SK-N-SH treated with all-trans-retinoic acid at 6 μM for 48 hours (cell line): ENCODE data around the gene SPATA3.

Experiments
- ATAC-seq: fragments of 200-7000 bp; cut with Tn5 transposase; 3 replicates; pipeline ENCODE4 v1.9.1; 2020; ENCODE audit warnings: mild to moderate bottlenecking, moderate library complexity
- ARNTL ChIP-seq: fragments of 450-650 bp; formaldehyde crosslinking; IDR thresholded peaks from 2 replicates; pipeline ENCODE4 v1.5.0; 2020; ENCODE audit warnings: low read depth, mild to moderate bottlenecking, moderate library complexity, borderline replicate concordance
- BACH2 ChIP-seq: fragments of 250-450 bp; sonication (Bioruptor Pico); IDR thresholded peaks from 2 replicates; pipeline ENCODE4 v1.9.0; 2021; ENCODE audit warnings: mild to moderate bottlenecking, borderline replicate concordance
- CSDC2 ChIP-seq: fragments of 250-450 bp; sonication (Bioruptor Pico); IDR thresholded peaks from 2 replicates; pipeline ENCODE4 v1.5.0; 2020; ENCODE audit warnings: mild to moderate bottlenecking, moderate library complexity
- ESRRG ChIP-seq: fragments of 250-450 bp; sonication (Bioruptor Pico); IDR thresholded peaks from 2 replicates; pipeline ENCODE4 v1.6.1; 2021; ENCODE audit warnings: mild to moderate bottlenecking
- GLIS3 ChIP-seq: fragments of 250-450 bp; sonication (Bioruptor Pico); IDR thresholded peaks from 2 replicates; pipeline ENCODE4 v1.5.0; 2020; ENCODE audit warnings: mild to moderate bottlenecking, moderate library complexity
- ISL1 ChIP-seq: fragments of 250-450 bp; sonication (Bioruptor Pico); IDR thresholded peaks from 2 replicates; pipeline ENCODE4 v2.1.2; 2022; ENCODE audit warnings: mild to moderate bottlenecking, moderate library complexity
- OSR1 ChIP-seq: fragments of 250-450 bp; sonication (Bioruptor Pico); IDR thresholded peaks from 2 replicates; pipeline ENCODE4 v1.8.0; 2022; ENCODE audit warnings: moderate library complexity, mild to moderate bottlenecking, inconsistent platforms
- PPARA ChIP-seq: fragments of 250-450 bp; sonication (Bioruptor Pico); IDR thresholded peaks from 2 replicates; pipeline ENCODE4 v1.5.0; 2020; ENCODE audit warnings: mild to moderate bottlenecking, borderline replicate concordance
- RARB ChIP-seq: fragments of 250-450 bp; sonication (Bioruptor Pico); IDR thresholded peaks from 2 replicates; pipeline ENCODE4 v1.8.0; 2021; ENCODE audit warnings: mild to moderate bottlenecking, moderate library complexity
- TCF4 ChIP-seq: fragments of 250-450 bp; sonication (Bioruptor Pico); IDR thresholded peaks from 2 replicates; pipeline ENCODE4 v1.8.0; 2021; ENCODE audit warnings: mild to moderate bottlenecking, moderate library complexity, borderline replicate concordance
- TOX ChIP-seq: fragments of 250-450 bp; sonication (Bioruptor Pico); IDR thresholded peaks from 2 replicates; pipeline ENCODE4 v1.8.0; 2021; ENCODE audit warnings: mild to moderate bottlenecking, moderate library complexity, borderline replicate concordance
- ZC3H10 ChIP-seq: fragments of 250-450 bp; sonication (Bioruptor Pico); IDR thresholded peaks from 2 replicates; pipeline ENCODE4 v1.5.1; 2021; ENCODE audit warnings: mild to moderate bottlenecking, moderate library complexity
- ZFP3 ChIP-seq: fragments of 250-450 bp; sonication (Bioruptor Pico); IDR thresholded peaks from 2 replicates; pipeline ENCODE4 v1.5.0; 2020; ENCODE audit warnings: mild to moderate bottlenecking, moderate library complexity
- ZFP30 ChIP-seq: fragments of 450-650 bp; formaldehyde crosslinking; IDR thresholded peaks from 2 replicates; pipeline ENCODE4 v1.5.0; 2022; ENCODE audit warnings: mild to moderate bottlenecking, moderate library complexity
- ZNF565 ChIP-seq: fragments of 450-650 bp; formaldehyde crosslinking; conservative IDR thresholded peaks from 2 replicates; pipeline ENCODE4 v1.5.0; 2020; ENCODE audit warnings: low read depth, mild to moderate bottlenecking, moderate library complexity
- ZNF8 ChIP-seq: fragments of 450-650 bp; formaldehyde crosslinking; IDR thresholded peaks from 2 replicates; pipeline ENCODE4 v1.5.0; 2020; ENCODE audit warnings: mild to moderate bottlenecking, moderate library complexity
- TF ChIP-seq, protein P1 (sequence below): fragments of 250-450 bp; sonication (Bioruptor Pico); IDR thresholded peaks from 2 replicates; pipeline ENCODE4 v1.5.1; 2021; ENCODE audit warnings: mild to moderate bottlenecking, moderate library complexity
- TF ChIP-seq, protein P2 (sequence below): fragments of 250-450 bp; sonication (Bioruptor Pico); IDR thresholded peaks from 2 replicates; pipeline ENCODE4 v1.8.0; 2020; ENCODE audit warnings: mild to moderate bottlenecking, moderate library complexity, borderline replicate concordance
- TF ChIP-seq, protein P3 (sequence below): fragments of 250-450 bp; sonication (Bioruptor Pico); IDR thresholded peaks from 2 replicates; pipeline ENCODE4 v1.5.1; 2020; ENCODE audit warnings: low read depth, mild to moderate bottlenecking, moderate library complexity
- TF ChIP-seq, protein P4 (sequence below): fragments of 250-450 bp; sonication (Bioruptor Pico); IDR thresholded peaks from 2 replicates; pipeline ENCODE4 v1.8.0; 2021; ENCODE audit warnings: low read depth, mild to moderate bottlenecking, moderate library complexity, borderline replicate concordance
- TF ChIP-seq, protein P5 (sequence below): fragments of 250-450 bp; sonication (Bioruptor Pico); IDR thresholded peaks from 2 replicates; pipeline ENCODE4 v1.5.0; 2020; ENCODE audit warnings: mild to moderate bottlenecking, moderate library complexity

The SPATA3 gene

DNA sequence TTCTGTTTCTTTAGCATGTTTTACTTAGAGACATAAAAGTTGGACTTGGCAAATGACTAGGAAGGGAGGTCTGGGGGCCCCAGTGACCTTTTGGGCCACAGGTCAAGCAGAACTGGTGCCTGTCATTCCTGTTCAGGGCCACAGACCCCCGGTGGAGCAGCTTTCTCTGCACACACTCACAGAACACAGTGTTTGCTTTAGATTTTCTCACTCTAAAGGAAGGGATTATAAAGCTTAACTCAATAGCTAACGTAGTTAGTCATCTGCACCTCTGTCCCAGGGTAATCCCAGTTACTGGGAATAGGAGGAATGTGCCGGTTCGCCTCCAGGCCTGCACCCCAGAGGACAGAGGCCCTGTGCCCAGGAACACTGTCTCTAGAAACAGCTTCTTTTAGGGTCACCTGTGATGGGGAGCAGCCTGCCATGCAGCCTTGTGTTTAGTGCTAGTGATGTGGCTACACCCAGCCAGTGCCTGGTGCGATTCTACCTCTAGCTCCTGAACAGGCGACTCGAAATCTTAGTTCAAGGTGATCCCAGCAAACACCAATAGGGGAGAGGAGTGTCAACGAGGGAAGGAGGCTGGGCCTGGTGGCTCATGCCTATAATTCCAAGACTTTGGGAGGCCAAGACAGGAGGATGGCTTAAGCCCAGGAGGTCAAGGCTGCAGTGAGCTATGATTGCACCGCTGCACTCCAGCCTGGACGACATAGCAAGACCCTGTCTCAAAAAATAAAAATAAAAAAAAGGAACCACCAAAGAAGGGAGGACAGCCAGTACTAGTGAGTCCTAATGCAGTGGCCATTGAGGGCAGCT is 11.6 kb downstream of the SPATA3 start:
- ATAC-seq: no peak
- TF ChIP-seq ZC3H10 (CRISPR knock-in tag) (no peak), BACH2 (CRISPR knock-in tag) (no peak), ZFP3 (CRISPR knock-in tag) (no peak), ZNF8 (CRISPR knock-in tag) (no peak), ZNF565 (CRISPR knock-in tag) (no peak), TCF4 (CRISPR knock-in tag) (no peak), ARNTL (no peak), ISL1 (CRISPR knock-in tag) (no peak), CSDC2 (CRISPR knock-in tag) (no peak), ESRRG (no peak), PPARA (no peak), ZFP30 (no peak), OSR1 (no peak)
- TF ChIP-seq, protein P1, sequence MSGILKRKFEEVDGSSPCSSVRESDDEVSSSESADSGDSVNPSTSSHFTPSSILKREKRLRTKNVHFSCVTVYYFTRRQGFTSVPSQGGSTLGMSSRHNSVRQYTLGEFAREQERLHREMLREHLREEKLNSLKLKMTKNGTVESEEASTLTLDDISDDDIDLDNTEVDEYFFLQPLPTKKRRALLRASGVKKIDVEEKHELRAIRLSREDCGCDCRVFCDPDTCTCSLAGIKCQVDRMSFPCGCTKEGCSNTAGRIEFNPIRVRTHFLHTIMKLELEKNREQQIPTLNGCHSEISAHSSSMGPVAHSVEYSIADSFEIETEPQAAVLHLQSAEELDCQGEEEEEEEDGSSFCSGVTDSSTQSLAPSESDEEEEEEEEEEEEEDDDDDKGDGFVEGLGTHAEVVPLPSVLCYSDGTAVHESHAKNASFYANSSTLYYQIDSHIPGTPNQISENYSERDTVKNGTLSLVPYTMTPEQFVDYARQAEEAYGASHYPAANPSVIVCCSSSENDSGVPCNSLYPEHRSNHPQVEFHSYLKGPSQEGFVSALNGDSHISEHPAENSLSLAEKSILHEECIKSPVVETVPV: no peak
- TF ChIP-seq, protein P2, sequence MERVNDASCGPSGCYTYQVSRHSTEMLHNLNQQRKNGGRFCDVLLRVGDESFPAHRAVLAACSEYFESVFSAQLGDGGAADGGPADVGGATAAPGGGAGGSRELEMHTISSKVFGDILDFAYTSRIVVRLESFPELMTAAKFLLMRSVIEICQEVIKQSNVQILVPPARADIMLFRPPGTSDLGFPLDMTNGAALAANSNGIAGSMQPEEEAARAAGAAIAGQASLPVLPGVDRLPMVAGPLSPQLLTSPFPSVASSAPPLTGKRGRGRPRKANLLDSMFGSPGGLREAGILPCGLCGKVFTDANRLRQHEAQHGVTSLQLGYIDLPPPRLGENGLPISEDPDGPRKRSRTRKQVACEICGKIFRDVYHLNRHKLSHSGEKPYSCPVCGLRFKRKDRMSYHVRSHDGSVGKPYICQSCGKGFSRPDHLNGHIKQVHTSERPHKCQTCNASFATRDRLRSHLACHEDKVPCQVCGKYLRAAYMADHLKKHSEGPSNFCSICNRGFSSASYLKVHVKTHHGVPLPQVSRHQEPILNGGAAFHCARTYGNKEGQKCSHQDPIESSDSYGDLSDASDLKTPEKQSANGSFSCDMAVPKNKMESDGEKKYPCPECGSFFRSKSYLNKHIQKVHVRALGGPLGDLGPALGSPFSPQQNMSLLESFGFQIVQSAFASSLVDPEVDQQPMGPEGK: no peak
- TF ChIP-seq, protein P3, sequence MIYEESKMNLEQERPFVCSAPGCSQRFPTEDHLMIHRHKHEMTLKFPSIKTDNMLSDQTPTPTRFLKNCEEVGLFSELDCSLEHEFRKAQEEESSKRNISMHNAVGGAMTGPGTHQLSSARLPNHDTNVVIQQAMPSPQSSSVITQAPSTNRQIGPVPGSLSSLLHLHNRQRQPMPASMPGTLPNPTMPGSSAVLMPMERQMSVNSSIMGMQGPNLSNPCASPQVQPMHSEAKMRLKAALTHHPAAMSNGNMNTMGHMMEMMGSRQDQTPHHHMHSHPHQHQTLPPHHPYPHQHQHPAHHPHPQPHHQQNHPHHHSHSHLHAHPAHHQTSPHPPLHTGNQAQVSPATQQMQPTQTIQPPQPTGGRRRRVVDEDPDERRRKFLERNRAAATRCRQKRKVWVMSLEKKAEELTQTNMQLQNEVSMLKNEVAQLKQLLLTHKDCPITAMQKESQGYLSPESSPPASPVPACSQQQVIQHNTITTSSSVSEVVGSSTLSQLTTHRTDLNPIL (CRISPR knock-in tag): no peak
- TF ChIP-seq, all 23 proteins: peak for 0

DNA sequence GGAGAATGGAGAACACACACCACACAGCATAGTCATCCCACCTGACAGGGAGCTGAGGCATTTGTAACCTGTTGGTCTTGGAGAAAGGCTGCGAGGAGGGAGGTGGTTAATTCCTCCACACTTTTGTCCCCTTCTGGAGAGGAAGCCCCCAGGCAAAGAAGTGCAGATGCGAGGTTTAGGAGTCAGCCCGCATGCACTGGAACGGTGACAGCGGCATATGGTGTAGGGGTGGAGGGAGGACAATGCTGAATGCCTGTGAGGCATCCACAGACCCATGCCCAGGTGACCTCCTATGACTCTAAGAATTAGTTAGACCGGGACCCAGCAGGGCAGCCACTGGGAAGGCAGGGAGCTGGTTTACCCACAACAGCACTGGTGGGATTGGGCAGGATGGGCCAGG is 12.2 kb downstream of the SPATA3 start:
- no peak for TF ChIP-seq ARNTL
- TF ChIP-seq, protein P2: no peak
- TF ChIP-seq TCF4 (CRISPR knock-in tag): no peak
- no peak for TF ChIP-seq ISL1 (CRISPR knock-in tag)
- TF ChIP-seq ZNF8 (CRISPR knock-in tag): no peak
- TF ChIP-seq RARB (CRISPR knock-in tag): no peak
- no peak for TF ChIP-seq PPARA
- TF ChIP-seq, protein P4, sequence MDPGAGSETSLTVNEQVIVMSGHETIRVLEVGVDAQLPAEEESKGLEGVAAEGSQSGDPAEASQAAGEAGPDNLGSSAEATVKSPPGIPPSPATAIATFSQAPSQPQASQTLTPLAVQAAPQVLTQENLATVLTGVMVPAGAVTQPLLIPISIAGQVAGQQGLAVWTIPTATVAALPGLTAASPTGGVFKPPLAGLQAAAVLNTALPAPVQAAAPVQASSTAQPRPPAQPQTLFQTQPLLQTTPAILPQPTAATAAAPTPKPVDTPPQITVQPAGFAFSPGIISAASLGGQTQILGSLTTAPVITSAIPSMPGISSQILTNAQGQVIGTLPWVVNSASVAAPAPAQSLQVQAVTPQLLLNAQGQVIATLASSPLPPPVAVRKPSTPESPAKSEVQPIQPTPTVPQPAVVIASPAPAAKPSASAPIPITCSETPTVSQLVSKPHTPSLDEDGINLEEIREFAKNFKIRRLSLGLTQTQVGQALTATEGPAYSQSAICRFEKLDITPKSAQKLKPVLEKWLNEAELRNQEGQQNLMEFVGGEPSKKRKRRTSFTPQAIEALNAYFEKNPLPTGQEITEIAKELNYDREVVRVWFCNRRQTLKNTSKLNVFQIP (CRISPR knock-in tag): no peak
- TF ChIP-seq GLIS3: no peak
- no peak for TF ChIP-seq TOX (CRISPR knock-in tag)
- no peak for TF ChIP-seq ZNF565 (CRISPR knock-in tag)
- TF ChIP-seq, protein P5, sequence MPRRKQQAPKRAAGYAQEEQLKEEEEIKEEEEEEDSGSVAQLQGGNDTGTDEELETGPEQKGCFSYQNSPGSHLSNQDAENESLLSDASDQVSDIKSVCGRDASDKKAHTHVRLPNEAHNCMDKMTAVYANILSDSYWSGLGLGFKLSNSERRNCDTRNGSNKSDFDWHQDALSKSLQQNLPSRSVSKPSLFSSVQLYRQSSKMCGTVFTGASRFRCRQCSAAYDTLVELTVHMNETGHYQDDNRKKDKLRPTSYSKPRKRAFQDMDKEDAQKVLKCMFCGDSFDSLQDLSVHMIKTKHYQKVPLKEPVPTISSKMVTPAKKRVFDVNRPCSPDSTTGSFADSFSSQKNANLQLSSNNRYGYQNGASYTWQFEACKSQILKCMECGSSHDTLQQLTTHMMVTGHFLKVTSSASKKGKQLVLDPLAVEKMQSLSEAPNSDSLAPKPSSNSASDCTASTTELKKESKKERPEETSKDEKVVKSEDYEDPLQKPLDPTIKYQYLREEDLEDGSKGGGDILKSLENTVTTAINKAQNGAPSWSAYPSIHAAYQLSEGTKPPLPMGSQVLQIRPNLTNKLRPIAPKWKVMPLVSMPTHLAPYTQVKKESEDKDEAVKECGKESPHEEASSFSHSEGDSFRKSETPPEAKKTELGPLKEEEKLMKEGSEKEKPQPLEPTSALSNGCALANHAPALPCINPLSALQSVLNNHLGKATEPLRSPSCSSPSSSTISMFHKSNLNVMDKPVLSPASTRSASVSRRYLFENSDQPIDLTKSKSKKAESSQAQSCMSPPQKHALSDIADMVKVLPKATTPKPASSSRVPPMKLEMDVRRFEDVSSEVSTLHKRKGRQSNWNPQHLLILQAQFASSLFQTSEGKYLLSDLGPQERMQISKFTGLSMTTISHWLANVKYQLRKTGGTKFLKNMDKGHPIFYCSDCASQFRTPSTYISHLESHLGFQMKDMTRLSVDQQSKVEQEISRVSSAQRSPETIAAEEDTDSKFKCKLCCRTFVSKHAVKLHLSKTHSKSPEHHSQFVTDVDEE (CRISPR knock-in tag): no peak
- TF ChIP-seq ZC3H10 (CRISPR knock-in tag): no peak
- TF ChIP-seq ZFP30: no peak
- no peak for TF ChIP-seq CSDC2 (CRISPR knock-in tag)
- no peak for TF ChIP-seq OSR1
- no peak for TF ChIP-seq ZFP3 (CRISPR knock-in tag)
- TF ChIP-seq, protein P1: no peak
- no peak for TF ChIP-seq BACH2 (CRISPR knock-in tag)
- no peak for ATAC-seq
